OCI-LY7 (cell line): ENCODE data around the gene PLN. TPM values are rescaled to one million over a fixed set of nuclear protein-coding genes. Genes with fewer than 3 reads are reported as not detected.

ENCODE experiments used
- BruUV-seq: library from RNA; stranded (reverse); fragments of 400-500 nt; replicated peaks from 2 replicates; lab custom pipeline; 2021; lab: Mats Ljungman, UMichigan
- CTCF ChIA-PET: fragments of 300-600 bp; sonication (Branson Sonifier 250); formaldehyde crosslinking; loops from one replicate; lab custom pipeline; 2022; ENCODE audit warnings: antibody characterized with exemption; ENCODE audit not compliant: unreplicated experiment; lab: Charles Lee
- POLR2A ChIA-PET: fragments of 300-600 bp; sonication (Branson Sonifier 250); formaldehyde crosslinking; loops from one replicate; lab custom pipeline; 2022; ENCODE audit warnings: antibody characterized with exemption; lab: Charles Lee
- DNase-seq: peaks from one replicate; pipeline ENCODE4 v3.0.0-alpha.2; 2015; ENCODE audit warnings: low spot score
- H2AFZ ChIP-seq: fragments of 200-600 bp; sonication (generic), shearing (Covaris generic); 2 replicates; pipeline ENCODE4 v1.6.1; 2014; ENCODE audit warnings: mild to moderate bottlenecking, antibody characterized with exemption, low read length, moderate library complexity
- H3K27ac ChIP-seq: fragments of 200-600 bp; sonication (generic); 2 replicates; pipeline ENCODE4 v1.5.1; 2014; ENCODE audit warnings: mixed run types, low read depth, mild to moderate bottlenecking, moderate library complexity, low read length, inconsistent platforms; ENCODE audit not compliant: poor library complexity, severe bottlenecking
- H3K36me3 ChIP-seq: fragments of 200-600 bp; sonication (generic); 2 replicates; pipeline ENCODE4 v1.6.1; 2014; ENCODE audit warnings: mild to moderate bottlenecking, antibody characterized with exemption, low read length, moderate library complexity, mixed read lengths; ENCODE audit not compliant: insufficient read depth
- H3K4me1 ChIP-seq: fragments of 200-600 bp; sonication (generic); 2 replicates; pipeline ENCODE4 v1.5.1; 2014; ENCODE audit warnings: mild to moderate bottlenecking, low read length; ENCODE audit not compliant: insufficient read depth, poor library complexity, severe bottlenecking
- H3K4me2 ChIP-seq: fragments of 200-600 bp; sonication (generic); 2 replicates; pipeline ENCODE4 v1.6.1; 2014; ENCODE audit warnings: mild to moderate bottlenecking, low read length
- H3K4me3 ChIP-seq: fragments of 200-600 bp; sonication (generic); 2 replicates; pipeline ENCODE4 v1.5.1; 2014; ENCODE audit warnings: mild to moderate bottlenecking, low read depth, low read length; ENCODE audit not compliant: poor library complexity, severe bottlenecking
- H3K79me2 ChIP-seq: fragments of 200-600 bp; sonication (generic); 2 replicates; pipeline ENCODE4 v1.6.1; 2016; ENCODE audit warnings: low read depth, mild to moderate bottlenecking, low read length, moderate library complexity, mixed read lengths; ENCODE audit not compliant: insufficient read depth
- H3K9me2 ChIP-seq: fragments of 200-600 bp; sonication (generic); 2 replicates; pipeline ENCODE4 v1.6.1; 2016; ENCODE audit warnings: mild to moderate bottlenecking, low read length, mixed read lengths; ENCODE audit not compliant: insufficient read depth
- H3K9me3 ChIP-seq: fragments of 200-600 bp; sonication (generic); 2 replicates; pipeline ENCODE4 v1.6.1; 2014; ENCODE audit warnings: mild to moderate bottlenecking, mixed run types, low read length, mixed read lengths
- H4K20me1 ChIP-seq: fragments of 200-600 bp; sonication (generic); 2 replicates; pipeline ENCODE4 v1.6.1; 2014; ENCODE audit warnings: mild to moderate bottlenecking, antibody characterized with exemption, low read length, moderate library complexity, mixed read lengths; ENCODE audit not compliant: insufficient read depth
- EZH2phosphoT487 ChIP-seq: fragments of 200-600 bp; sonication (generic); IDR thresholded peaks from 2 replicates; pipeline ENCODE4 v1.6.1; 2018; ENCODE audit warnings: low read depth, borderline replicate concordance, mild to moderate bottlenecking, mixed run types, antibody characterized with exemption, low read length, moderate library complexity, mixed read lengths
- intact Hi-C: fragments of 100-400 bp; cut with micrococcal nuclease; formaldehyde crosslinking; loops from one replicate; pipeline ENCODE4 v1.10.0; 2022; ENCODE audit not compliant: unreplicated experiment
- total RNA-seq, 2 experiments: library from RNA; depleted of rRNA in 1 of 2; stranded (reverse); fragments of >200 nt in 1 of 2; shearing (Covaris generic) in 1 of 2; gene quantifications; 2 replicates each; pipeline ENCODE4 v1.2.3, GENCODE V29; 2014 to 2022
- TF ChIP-seq, protein P1 (sequence below): fragments of 200-600 bp; sonication (generic); conservative IDR thresholded peaks from 2 replicates; pipeline ENCODE4 v1.5.1; 2014; ENCODE audit warnings: mild to moderate bottlenecking, antibody characterized with exemption, low read length, moderate library complexity, mixed read lengths

Gene PLN
- total RNA-seq, 2 experiments from 2014 or later: not detected

DNA sequence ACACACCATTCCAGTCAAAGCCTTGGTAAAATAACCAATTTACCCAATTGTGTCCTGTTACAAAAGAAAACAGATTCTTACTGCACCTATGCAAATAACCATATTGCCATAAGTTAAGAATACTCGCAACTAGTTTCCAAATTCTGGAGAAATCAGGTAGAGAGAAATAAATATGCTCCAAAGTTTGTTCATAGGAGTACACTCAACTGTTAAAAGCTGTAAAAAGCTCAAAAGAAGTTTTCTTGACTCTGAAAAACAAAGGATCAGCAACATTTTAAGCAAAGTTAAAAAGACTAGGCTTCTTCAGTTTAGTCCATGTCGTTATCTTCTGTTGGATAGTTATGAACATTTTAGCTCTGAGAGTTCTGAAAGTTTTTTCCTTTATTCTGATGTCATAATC, 55.3 kb downstream of the PLN start:
- no peak for TF ChIP-seq EZH2phosphoT487
- TF ChIP-seq, protein P1, sequence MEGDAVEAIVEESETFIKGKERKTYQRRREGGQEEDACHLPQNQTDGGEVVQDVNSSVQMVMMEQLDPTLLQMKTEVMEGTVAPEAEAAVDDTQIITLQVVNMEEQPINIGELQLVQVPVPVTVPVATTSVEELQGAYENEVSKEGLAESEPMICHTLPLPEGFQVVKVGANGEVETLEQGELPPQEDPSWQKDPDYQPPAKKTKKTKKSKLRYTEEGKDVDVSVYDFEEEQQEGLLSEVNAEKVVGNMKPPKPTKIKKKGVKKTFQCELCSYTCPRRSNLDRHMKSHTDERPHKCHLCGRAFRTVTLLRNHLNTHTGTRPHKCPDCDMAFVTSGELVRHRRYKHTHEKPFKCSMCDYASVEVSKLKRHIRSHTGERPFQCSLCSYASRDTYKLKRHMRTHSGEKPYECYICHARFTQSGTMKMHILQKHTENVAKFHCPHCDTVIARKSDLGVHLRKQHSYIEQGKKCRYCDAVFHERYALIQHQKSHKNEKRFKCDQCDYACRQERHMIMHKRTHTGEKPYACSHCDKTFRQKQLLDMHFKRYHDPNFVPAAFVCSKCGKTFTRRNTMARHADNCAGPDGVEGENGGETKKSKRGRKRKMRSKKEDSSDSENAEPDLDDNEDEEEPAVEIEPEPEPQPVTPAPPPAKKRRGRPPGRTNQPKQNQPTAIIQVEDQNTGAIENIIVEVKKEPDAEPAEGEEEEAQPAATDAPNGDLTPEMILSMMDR: no peak
- Histone ChIP-seq H3K4me2 (no peak overlapping the region), H4K20me1 (no peaks in the 10 kb centered on the region), H3K27ac (no peak overlapping the region), H3K9me2 (peaks cover 3% of the 10 kb centered on the region; the same call in 1 of the 2 replicates), H3K36me3 (no peaks in the 10 kb centered on the region), H3K4me1 (no peaks in the 10 kb centered on the region), H3K9me3 (peaks cover 14% of the 10 kb centered on the region), H2AFZ (no peak overlapping the region), H3K4me3 (no peak overlapping the region), H3K79me2 (no peaks in the 10 kb centered on the region)
- ChIA-PET POLR2A (interaction anchor here (0.7 kb wide), 1 partner anchor 183 kb away, joined by 5 read pairs; no protein-coding TSS in a partner anchor), CTCF (no interaction called here)
- intact Hi-C loops: no loop called here
- DNase-seq: no peak
- BruUV-seq: no TSS peak

DNA sequence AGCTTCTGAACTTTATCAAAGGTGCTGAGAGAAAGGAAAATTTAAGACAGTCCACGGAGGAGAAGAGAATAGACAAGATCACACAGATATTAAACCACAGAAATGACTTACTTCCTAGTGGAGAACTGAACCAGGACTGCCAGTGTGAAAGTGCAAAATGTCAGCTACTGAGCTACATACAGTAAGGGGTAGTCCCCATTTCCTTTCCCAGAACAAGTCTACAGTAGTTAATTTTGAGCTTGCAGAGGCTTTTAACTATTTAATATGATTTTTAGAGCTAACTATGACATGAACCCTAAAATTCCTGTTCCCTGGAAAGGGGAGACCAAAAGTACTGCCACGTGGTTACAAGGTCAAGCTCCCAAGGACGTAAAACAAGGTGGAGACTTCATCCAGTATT, 58.2 kb downstream of the PLN start:
- POLR2A ChIA-PET: interaction anchor here (0.7 to 1.1 kb wide), 8 partner anchors 8 to 1409 kb away, joined by 3 to 6 read pairs (median 3); no protein-coding TSS in a partner anchor
- CTCF ChIA-PET: no interaction called here
- Histone ChIP-seq H3K27ac (no peak overlapping the region), H3K9me2 (peaks cover 3% of the 10 kb centered on the region; the same call in 1 of the 2 replicates), H2AFZ (no peak overlapping the region), H4K20me1 (no peaks in the 10 kb centered on the region), H3K79me2 (no peaks in the 10 kb centered on the region), H3K36me3 (no peaks in the 10 kb centered on the region), H3K4me1 (no peaks in the 10 kb centered on the region), H3K9me3 (peaks cover 14% of the 10 kb centered on the region), H3K4me2 (no peak overlapping the region), H3K4me3 (no peak overlapping the region)
- TF ChIP-seq EZH2phosphoT487: no peak
- TF ChIP-seq, protein P1: no peak
- no TSS peak for BruUV-seq
- no peak for DNase-seq
- intact Hi-C loops: no loop called here

DNA sequence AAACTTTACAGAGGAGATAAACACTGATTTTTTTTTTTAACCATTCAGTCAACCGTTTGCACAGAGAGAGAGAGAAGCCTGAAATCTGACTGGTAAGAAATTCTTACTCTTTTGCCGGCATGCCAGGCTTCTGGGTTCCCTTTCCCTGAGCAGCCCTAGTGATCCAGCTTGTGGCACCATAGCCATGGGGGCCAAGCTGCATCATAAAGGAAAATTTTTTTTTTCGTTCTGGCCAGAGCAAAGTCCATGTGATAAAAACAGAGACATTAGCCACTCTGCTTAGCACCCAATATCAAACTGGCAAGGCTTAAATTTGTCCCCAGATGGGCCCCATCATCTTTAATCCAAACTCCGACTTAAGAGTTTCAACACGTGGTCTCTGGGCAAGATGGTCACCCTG, 58.8 kb downstream of the PLN start:
- H2AFZ ChIP-seq: no peak overlapping the region
- H3K4me1 ChIP-seq: no peaks in the 10 kb centered on the region
- no peak for DNase-seq
- intact Hi-C loops: no loop called here
- no peaks in the 10 kb centered on the region for H4K20me1 ChIP-seq
- no peak overlapping the region for H3K4me2 ChIP-seq
- POLR2A ChIA-PET: interaction anchor here (0.9 to 1.1 kb wide), 3 partner anchors 8 to 22 kb away, joined by 3 read pairs; no protein-coding TSS in a partner anchor
- H3K9me2 ChIP-seq: peaks cover 3% of the 10 kb centered on the region; the same call in 1 of the 2 replicates
- H3K4me3 ChIP-seq: no peak overlapping the region
- H3K9me3 ChIP-seq: peaks cover 14% of the 10 kb centered on the region
- H3K36me3 ChIP-seq: no peaks in the 10 kb centered on the region
- no peaks in the 10 kb centered on the region for H3K79me2 ChIP-seq
- TF ChIP-seq, protein P1: no peak
- TF ChIP-seq EZH2phosphoT487: no peak
- no TSS peak for BruUV-seq
- CTCF ChIA-PET: no interaction called here
- no peak overlapping the region for H3K27ac ChIP-seq
